Ishikawa (cell line): Measurements from ENCODE around the gene FBRSL1.

Experiments
- CEBPB ChIP-seq: IDR thresholded peaks from 2 replicates; pipeline ENCODE4 v1.6.1; 2012
- CREB1 ChIP-seq: IDR thresholded peaks from 2 replicates; pipeline ENCODE4 v1.6.1; 2012; ENCODE audit warnings: low read depth
- EGR1 ChIP-seq: IDR thresholded peaks from 2 replicates; pipeline ENCODE4 v1.6.1; 2012
- EP300 ChIP-seq: IDR thresholded peaks from 2 replicates; pipeline ENCODE4 v1.6.1; 2012; ENCODE audit warnings: borderline replicate concordance
- FOXM1 ChIP-seq: IDR thresholded peaks from 2 replicates; pipeline ENCODE4 v1.6.1; 2012; ENCODE audit warnings: low read depth, borderline replicate concordance
- NFIC ChIP-seq: IDR thresholded peaks from 2 replicates; pipeline ENCODE4 v1.6.1; 2012
- RAD21 ChIP-seq: IDR thresholded peaks from 2 replicates; pipeline ENCODE4 v1.6.1; 2012; ENCODE audit warnings: low read depth
- TAF1 ChIP-seq: IDR thresholded peaks from 2 replicates; pipeline ENCODE4 v1.6.1; 2012; ENCODE audit warnings: low read depth, mild to moderate bottlenecking
- TCF12 ChIP-seq: IDR thresholded peaks from 2 replicates; pipeline ENCODE4 v1.6.1; 2012; ENCODE audit warnings: low read depth
- TEAD4 ChIP-seq: IDR thresholded peaks from 2 replicates; pipeline ENCODE4 v1.6.1; 2012
- USF1 ChIP-seq: IDR thresholded peaks from 2 replicates; pipeline ENCODE4 v1.6.1; 2012
- YY1 ChIP-seq: IDR thresholded peaks from 2 replicates; pipeline ENCODE4 v1.6.1; 2012; ENCODE audit warnings: low read depth
- ZBTB7A ChIP-seq: IDR thresholded peaks from 2 replicates; pipeline ENCODE4 v1.6.1; 2012; ENCODE audit warnings: low read depth
- TF ChIP-seq, protein P1 (sequence below): IDR thresholded peaks from 2 replicates; pipeline ENCODE4 v1.6.1; 2012
- TF ChIP-seq, protein P2 (sequence below): IDR thresholded peaks from 2 replicates; pipeline ENCODE4 v1.6.1; 2012; ENCODE audit warnings: low read depth, mild to moderate bottlenecking

Gene FBRSL1

DNA sequence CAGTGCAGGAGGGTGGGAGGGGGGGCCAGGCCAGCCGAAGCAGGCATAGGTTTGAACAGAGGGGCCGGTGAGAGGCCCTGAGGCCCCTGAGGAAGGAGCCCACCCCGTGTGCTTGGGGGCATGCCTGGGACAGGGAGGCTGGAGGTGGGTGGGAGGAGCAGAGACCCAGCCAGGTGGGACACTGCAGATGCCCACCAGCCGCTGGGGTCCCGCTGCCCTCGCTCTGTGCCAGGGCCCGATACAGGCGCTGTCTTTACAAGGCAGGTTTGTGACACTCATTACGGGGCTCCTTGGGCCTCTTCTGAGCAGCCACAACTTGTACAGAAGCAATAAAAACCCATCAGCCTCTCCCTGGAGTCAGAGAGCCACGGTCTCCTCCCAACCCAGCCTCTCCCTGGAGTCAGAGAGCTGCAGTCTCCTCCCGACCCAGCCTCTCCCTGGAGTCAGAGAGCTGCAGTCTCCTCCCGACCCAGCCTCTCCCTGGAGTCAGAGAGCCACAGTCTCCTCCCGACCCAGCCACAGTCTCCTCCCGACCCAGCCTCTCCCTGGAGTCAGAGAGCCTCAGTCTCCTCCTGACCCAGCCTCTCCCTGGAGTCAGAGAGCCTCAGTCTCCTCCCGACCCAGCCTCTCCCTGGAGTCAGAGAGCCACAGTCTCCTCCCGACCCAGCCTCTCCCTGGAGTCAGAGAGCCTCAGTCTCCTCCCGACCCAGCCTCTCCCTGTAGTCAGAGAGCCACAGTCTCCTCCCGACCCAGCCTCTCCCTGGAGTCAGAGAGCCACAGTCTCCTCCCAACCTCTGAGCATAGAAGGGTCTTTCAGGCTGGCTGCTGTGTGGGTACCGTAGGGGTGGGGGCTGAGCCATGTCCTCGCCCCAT is 43.0 kb downstream of the FBRSL1 start:
- TF ChIP-seq USF1: peak; percentile 34; the same call in 1 of the 2 replicates

- TF ChIP-seq CREB1: no peak
- no peak for TF ChIP-seq CEBPB
- no peak for TF ChIP-seq NFIC
- TF ChIP-seq, protein P1, sequence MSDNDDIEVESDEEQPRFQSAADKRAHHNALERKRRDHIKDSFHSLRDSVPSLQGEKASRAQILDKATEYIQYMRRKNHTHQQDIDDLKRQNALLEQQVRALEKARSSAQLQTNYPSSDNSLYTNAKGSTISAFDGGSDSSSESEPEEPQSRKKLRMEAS: no peak
- no peak for TF ChIP-seq EP300
- TF ChIP-seq, protein P2, sequence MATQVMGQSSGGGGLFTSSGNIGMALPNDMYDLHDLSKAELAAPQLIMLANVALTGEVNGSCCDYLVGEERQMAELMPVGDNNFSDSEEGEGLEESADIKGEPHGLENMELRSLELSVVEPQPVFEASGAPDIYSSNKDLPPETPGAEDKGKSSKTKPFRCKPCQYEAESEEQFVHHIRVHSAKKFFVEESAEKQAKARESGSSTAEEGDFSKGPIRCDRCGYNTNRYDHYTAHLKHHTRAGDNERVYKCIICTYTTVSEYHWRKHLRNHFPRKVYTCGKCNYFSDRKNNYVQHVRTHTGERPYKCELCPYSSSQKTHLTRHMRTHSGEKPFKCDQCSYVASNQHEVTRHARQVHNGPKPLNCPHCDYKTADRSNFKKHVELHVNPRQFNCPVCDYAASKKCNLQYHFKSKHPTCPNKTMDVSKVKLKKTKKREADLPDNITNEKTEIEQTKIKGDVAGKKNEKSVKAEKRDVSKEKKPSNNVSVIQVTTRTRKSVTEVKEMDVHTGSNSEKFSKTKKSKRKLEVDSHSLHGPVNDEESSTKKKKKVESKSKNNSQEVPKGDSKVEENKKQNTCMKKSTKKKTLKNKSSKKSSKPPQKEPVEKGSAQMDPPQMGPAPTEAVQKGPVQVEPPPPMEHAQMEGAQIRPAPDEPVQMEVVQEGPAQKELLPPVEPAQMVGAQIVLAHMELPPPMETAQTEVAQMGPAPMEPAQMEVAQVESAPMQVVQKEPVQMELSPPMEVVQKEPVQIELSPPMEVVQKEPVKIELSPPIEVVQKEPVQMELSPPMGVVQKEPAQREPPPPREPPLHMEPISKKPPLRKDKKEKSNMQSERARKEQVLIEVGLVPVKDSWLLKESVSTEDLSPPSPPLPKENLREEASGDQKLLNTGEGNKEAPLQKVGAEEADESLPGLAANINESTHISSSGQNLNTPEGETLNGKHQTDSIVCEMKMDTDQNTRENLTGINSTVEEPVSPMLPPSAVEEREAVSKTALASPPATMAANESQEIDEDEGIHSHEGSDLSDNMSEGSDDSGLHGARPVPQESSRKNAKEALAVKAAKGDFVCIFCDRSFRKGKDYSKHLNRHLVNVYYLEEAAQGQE: no peak
- TF ChIP-seq YY1: no peak
- no peak for TF ChIP-seq FOXM1
- TF ChIP-seq TAF1: no peak
- no peak for TF ChIP-seq TCF12
- no peak for TF ChIP-seq RAD21
- no peak for TF ChIP-seq USF1
- no peak for TF ChIP-seq ZBTB7A
- no peak for TF ChIP-seq EGR1
- TF ChIP-seq TEAD4: no peak
These were observed 43.6 kb downstream of the FBRSL1 start for GRCh38 chr12:132533584-132533958.

DNA sequence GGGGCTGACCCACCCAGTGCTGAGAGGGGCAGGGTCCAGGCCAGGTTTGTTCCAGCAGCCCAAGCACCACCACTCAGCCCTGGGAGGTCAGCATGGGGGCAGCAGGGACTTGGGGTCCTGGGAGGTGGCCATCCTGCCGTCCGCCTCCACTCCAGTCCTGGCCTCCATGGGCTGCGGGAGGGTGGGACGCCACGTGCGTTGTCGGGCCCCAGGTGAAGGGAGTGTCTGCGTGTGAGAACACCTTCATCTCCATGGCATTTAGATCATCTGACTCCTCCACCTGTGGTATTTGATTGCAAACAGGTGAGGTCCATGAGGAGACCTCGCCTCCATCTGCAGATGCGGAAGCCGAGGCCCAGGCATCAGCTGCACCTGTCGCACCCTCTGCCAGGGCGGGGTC is 44.1 kb downstream of the FBRSL1 start:
- TF ChIP-seq YY1 (no peak), EGR1 (no peak), RAD21 (no peak), CREB1 (no peak), ZBTB7A (no peak), FOXM1 (no peak), TCF12 (no peak), CEBPB (no peak), TAF1 (no peak), TEAD4 (no peak), EP300 (no peak), NFIC (no peak), USF1 (no peak)
- TF ChIP-seq, protein P2: no peak
- TF ChIP-seq, protein P1: no peak

- no peak for TF ChIP-seq RAD21
- no peak for TF ChIP-seq TCF12
- TF ChIP-seq YY1: no peak
- no peak for TF ChIP-seq TEAD4
- no peak for TF ChIP-seq ZBTB7A
- TF ChIP-seq, protein P1: no peak
- no peak for TF ChIP-seq NFIC
- TF ChIP-seq, protein P2: no peak
- no peak for TF ChIP-seq EGR1
- no peak for TF ChIP-seq FOXM1
- TF ChIP-seq USF1: no peak
- no peak for TF ChIP-seq TAF1
- no peak for TF ChIP-seq CEBPB
- TF ChIP-seq CREB1: no peak
- TF ChIP-seq EP300: no peak
These were observed 45.1 kb downstream of the FBRSL1 start for GRCh38 chr12:132535019-132535418.
